ENCODE data around the gene ABHD12. TPM values are rescaled to one million over a fixed set of nuclear protein-coding genes. Genes with fewer than 3 reads are reported as not detected.

The ABHD12 gene
- total and polyA plus RNA-seq, 12 donors = 17.6 to 95.8 (median 54.1) TPM

GRCh38 chr20:25252686-25253421, 137.8 kb downstream of the ABHD12 start:
- no peaks in the 10 kb centered on the region for H3K9me3 ChIP-seq (replicated peaks in 1 of 3)
- WGBS, 4 donors = 86 to 96% (median 90%) methylated on average over 5 to 6 of the region's 6 CpGs
- no peak overlapping the region for H3K4me3 ChIP-seq
- no peak for TF ChIP-seq POLR2A (IDR thresholded peaks at IDR 0.05)
- no peak for TF ChIP-seq CTCF (IDR thresholded peaks at IDR 0.05)
- intact Hi-C loops (cut with DNase I) = loop anchor here in 1 of 2 donors (10.0 kb wide), 1 partner anchor 142 kb away; the partner anchor contains the start of gene ABHD12
- no peak overlapping the region for H3K27ac ChIP-seq
- no peaks in the 10 kb centered on the region for H3K27me3 ChIP-seq
- peak in 2 of 7 donors; percentile 10 to 39 for DNase-seq
- peaks cover 32 to 44% of the 10 kb centered on the region in 2 donors for H3K4me1 ChIP-seq (replicated peaks in 1 of 2)
- no peaks in the 10 kb centered on the region for H3K36me3 ChIP-seq (replicated peaks in 1 of 2)

GRCh38 chr20:25252230-25252651, 138.4 kb downstream of the ABHD12 start:
- no peak overlapping the region for H3K4me3 ChIP-seq
- DNase-seq = peak in 1 of 7 donors; percentile 46
- 80 to 89% (median 83%) methylated on average over 6 of the region's 6 CpGs for WGBS, 4 donors

GRCh38 chr20:25251558-25251957, 139.1 kb downstream of the ABHD12 start:
- H3K27ac ChIP-seq = no peak overlapping the region
- no peaks in the 10 kb centered on the region for H3K27me3 ChIP-seq
- H3K36me3 ChIP-seq (replicated peaks in 1 of 2) = no peaks in the 10 kb centered on the region
- no peak overlapping the region for H3K4me3 ChIP-seq
- no peaks in the 10 kb centered on the region for H3K9me3 ChIP-seq (replicated peaks in 1 of 3)
- TF ChIP-seq CTCF (IDR thresholded peaks at IDR 0.05) = no peak
- no peak for TF ChIP-seq POLR2A (IDR thresholded peaks at IDR 0.05)
- intact Hi-C loops (cut with DNase I) = loop anchor here in 1 of 2 donors (10.0 kb wide), 1 partner anchor 143 kb away; the partner anchor contains the start of gene ABHD12
- WGBS, 4 donors = 79 to 93% (median 90%) methylated on average over 4 of the region's 4 CpGs
- peaks cover 32 to 44% of the 10 kb centered on the region in 2 donors for H3K4me1 ChIP-seq (replicated peaks in 1 of 2)
- peak in 1 of 7 donors; percentile 43 for DNase-seq

More at GRCh38 chr20:25252230-25252651, 138.4 kb downstream of the ABHD12 start:
- H3K4me1 ChIP-seq (replicated peaks in 1 of 2) = peaks cover 32 to 44% of the 10 kb centered on the region in 2 donors
- no peaks in the 10 kb centered on the region for H3K9me3 ChIP-seq (replicated peaks in 1 of 3)
- intact Hi-C loops (cut with DNase I) = loop anchor here in 1 of 2 donors (10.0 kb wide), 1 partner anchor 143 kb away; the partner anchor contains the start of gene ABHD12
- H3K27ac ChIP-seq = no peak overlapping the region
- no peak for TF ChIP-seq POLR2A (IDR thresholded peaks at IDR 0.05)
- no peak for TF ChIP-seq CTCF (IDR thresholded peaks at IDR 0.05)
- H3K36me3 ChIP-seq (replicated peaks in 1 of 2) = no peaks in the 10 kb centered on the region
- no peaks in the 10 kb centered on the region for H3K27me3 ChIP-seq

GRCh38 chr20:25251019-25251418, 139.6 kb downstream of the ABHD12 start:
- H3K27me3 ChIP-seq = no peaks in the 10 kb centered on the region
- intact Hi-C loops (cut with DNase I) = loop anchor here in 1 of 2 donors (10.0 kb wide), 1 partner anchor 144 kb away; the partner anchor contains the start of gene ABHD12
- no peak overlapping the region for H3K27ac ChIP-seq
- peaks cover 30 to 40% of the 10 kb centered on the region in 2 donors for H3K4me1 ChIP-seq (replicated peaks in 1 of 2)
- H3K4me3 ChIP-seq = no peak overlapping the region
- H3K36me3 ChIP-seq (replicated peaks in 1 of 2) = no peaks in the 10 kb centered on the region
- 94 to 96% (median 95%) methylated on average over 9 of the region's 9 CpGs for WGBS, 4 donors
- TF ChIP-seq POLR2A (IDR thresholded peaks at IDR 0.05) (no peak), CTCF (IDR thresholded peaks at IDR 0.05) (no peak)
- H3K9me3 ChIP-seq (replicated peaks in 1 of 3) = no peaks in the 10 kb centered on the region
- DNase-seq = peak in 1 of 7 donors; percentile 48
